GM15510 (cell line): ENCODE data around the gene ADCY7.

ENCODE experiments used
- POLR2A ChIP-seq: IDR thresholded peaks from 3 replicates; pipeline ENCODE4 v1.6.1; 2011; ENCODE audit warnings: borderline replicate concordance; ENCODE audit not compliant: insufficient read length; ENCODE audit errors: extremely low read depth

ADCY7 gene

DNA sequence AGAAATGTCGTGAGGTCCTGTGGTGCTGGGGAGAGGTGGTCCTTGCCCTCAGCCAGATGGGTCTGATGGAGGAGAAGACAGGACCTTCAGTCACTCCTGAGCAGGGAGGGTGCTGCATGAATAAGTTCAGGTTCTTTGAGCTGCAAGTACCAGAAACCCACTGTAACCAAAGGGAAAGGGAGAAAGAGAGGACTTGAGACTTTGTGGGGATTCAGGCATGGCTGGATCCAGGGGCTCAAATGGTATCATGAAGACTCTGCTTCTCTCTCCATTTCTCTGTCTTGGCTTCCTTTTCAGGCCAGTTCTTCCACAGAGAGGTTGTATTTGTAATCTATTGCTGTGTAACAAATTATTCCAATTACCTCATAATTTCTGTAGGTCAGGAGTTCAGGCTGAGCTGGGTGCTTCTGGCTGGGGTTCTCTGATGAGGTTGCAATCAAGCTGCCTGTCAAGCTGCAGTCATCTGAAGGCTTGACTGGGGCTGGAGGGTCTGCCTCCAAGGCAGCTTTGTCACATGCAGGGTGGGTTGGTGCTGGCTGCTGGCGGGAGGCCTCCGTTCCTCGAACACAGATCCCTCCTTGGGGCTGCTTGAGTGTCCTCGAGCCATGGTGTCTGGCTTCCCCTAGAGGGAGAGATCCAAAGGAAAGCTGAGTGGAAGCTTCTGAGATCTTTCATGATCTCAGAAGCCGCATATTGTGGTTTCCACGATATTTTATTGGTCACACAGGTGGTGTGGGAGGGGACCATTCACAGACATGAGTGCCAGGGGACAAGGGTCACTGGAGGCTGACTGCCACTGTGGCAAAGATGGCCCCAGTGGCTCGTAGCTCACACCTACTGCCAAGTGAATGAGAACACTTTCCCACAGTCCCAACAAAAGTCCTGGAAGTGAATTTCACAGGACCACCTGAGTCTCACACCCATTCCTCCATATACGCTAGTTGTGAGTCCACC lies 5.9 kb upstream of the ADCY7 start:
- TF ChIP-seq POLR2A: no peak

DNA sequence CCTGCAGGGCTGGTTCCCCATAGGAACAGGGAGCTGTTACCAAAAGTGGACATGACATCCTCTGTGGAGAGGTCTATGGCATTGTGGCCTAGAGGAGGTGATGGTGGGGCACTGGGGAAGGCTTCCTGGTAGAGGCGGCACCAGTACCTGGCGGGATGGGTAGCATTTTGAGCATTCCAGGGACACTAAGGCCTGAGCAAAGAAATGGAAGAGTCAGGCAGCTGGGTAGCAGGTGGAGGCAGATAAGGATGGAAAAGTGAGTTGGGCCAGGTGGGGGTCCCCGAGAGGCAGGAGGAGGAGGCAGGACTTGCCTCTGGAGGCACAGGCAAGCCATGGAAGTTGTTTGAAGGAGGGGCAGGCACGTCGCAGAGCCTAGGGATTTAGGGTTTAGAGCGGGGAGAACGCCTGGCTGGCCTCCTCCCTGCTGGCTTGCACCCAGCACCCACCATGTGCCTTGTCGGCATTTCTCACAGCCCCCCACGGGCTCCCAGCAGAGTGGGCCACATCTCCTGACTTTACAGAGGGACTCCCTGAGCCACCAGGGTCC lies 5.1 kb upstream of the ADCY7 start:
- TF ChIP-seq POLR2A: no peak

DNA sequence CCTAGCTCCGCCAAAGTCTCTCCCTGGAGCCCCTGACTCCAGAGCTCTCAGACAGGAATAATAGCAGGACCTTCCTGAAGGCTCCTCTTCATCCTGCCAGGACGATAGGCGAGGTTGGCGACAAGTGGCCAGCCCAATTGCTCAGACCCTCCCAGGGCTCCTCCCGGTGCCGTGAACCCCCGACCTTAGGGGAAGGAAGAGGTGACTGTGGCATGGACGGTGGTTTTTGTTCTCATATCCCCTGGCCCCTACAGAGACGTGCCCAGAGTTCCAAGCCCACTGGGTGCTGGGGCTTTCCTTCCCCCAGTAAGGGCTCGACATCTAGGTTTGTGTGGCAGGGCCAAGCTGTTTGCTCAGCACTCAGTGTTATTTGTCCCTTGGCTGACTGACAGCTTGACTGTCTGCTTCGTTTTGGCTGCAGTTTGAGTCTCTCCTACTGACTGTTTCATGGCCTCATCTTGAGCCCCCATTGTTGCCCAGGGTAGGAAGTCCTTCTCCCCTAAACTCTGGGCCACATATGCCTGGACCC lies 4.6 kb upstream of the ADCY7 start:
- no peak for TF ChIP-seq POLR2A

DNA sequence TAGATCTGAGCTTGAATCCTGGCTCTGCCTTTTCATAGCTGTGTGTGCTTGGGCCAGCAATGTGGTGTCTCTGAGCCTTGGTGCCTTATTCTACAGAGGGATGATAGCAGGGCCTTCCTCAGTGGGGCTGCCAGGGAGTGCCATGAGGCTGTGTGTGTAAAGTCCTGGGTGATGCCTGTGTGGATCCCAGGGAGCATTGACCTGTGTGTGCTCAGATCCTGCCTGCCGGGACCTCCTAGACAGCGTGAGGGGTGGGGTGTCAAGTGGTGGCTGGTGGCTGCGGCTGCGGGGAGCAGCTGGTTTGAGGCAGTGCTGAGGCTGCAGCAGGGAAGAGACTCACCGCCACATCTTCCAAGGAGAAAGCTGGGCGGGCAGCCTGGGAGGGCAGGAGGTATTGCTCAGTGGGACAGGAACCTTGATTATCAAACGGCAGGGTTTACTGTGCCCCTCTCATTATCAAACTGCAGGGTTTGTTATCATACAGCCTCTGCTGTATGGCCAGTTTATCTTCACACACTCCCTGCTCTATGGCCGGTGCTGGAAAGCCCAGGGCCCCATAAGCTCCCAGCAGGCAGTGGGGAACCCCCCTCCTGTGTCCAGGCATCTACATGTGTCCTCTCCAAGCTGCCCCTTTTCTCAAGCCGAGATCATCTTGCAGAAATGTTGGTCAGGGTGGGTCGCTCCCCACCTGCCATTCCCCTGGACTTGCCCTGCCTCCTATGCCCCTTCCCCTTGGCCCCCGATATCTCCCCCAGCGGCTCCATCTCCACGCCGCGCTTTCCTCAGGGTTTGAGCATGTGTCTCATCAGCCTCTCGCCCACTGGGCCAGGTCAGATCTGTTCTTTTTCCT lies 3.1 kb upstream of the ADCY7 start:
- TF ChIP-seq POLR2A: no peak

DNA sequence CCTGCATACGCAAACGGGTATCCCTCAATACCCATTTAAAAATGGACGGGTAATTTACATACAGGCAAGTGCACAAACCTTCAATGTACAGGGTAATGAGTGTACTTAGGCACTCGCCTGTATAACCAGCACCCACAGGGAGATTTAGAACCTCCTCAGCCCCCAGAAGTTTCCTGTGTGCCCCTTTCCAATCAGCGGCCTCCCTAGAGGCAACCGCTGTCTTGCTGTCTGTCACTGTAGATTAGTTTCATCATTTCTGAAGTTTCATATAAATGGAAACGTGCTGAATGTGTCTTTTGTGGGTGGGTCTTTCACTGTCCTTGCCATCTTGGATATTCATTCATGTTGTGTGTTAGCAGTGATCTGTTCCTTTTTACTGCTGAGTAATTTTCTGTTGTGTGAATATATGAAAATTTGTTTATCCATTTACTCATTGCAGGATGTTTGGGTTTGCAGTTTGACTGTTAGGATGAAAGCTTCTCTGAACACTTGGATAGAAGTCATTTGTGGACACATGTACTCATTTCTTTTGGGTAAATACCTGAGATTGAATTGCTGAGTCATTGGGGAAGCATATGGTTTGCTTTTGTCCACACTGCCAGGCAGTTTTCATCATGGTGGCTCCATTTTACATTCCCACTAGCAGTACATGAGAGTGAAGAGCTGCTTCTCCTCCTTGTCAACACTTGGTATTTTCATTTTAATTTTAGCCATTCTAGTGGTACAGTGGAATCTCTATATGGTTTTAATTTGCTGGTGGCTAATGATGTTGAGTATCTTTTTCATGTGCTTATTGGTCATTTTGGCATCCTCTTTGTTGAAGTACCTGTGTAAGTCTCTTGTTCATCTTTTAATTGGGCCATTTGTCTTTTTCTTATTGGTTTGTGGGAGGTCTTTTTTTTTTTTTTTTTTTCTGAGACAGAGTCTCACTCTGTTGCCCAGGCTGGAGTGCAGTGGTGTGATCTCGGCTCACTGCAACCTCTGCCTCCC lies 2.1 kb upstream of the ADCY7 start:
- TF ChIP-seq POLR2A: no peak

DNA sequence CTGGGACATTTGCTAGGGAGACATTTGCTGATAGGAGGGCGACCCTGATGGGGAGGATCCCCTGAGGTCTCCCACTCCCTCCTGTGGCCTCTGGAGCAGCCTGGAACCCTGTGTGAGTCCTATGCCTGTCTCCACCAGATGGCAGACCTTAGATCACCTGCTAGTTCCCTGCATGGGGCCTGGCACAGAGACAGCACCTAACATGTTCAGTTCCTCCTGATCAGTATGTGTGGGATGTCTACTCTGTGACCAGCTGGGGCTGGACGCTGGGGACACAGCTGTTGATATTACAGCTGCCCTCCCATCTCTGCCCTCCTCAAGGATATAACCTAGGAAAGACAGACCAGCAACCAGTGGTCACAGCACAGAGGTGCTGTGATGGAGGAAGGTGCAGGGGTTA lies 1.1 kb upstream of the ADCY7 start:
- no peak for TF ChIP-seq POLR2A

DNA sequence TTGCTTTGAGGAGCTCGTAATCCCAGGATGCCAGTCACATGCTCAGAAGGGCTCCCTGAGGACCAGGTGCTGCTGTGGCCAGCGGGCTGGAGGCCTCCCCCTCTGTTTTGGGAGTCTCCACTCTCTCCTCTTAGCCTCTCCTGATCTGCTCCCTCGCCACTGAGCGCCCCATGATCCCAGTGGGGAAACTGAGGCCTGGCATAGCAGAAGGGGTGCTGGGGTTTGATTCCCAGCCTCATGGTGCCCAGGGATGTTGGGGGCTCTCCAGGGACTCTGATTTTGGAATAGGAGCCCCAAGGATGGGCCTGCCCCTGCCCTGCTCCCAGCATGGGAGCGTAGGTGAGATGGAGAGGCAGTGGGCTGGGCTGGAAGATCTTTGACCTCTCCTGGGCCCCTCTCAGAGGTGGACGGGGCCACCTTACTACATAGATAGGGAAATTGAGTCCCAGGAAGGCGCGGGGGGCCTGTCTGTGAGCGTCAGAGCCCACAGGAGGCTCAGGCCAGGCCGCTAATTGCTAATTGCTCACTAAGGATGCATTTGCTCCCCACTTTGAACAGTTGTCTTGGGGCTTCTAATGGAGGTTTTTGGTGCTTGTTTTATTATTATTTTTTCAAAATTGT lies 525 bp upstream of the ADCY7 start:
- TF ChIP-seq POLR2A: no peak

DNA sequence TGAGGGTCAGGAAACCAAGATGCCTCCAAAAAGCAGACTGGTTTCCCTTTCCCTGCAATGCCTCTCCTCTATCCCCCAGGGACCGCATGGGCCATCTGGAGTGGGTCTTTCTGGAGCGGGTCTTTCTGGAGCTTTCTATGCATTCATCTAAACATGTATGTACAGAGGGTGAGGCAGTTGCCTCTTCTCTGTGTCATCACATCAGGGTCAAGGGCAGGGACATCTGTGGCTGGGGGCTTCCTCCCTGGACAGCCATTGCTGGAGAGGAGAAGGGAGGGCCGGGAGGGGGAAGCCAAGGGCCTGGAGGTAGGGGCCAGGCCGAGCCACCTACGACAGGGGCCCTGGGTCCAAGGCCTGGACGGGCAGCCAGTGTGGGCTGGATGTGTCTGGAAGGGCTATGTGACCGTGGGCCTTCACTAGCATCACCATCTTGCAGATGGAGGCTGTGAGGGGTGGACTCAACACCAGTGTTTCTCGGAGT lies 840 bp downstream of the ADCY7 start:
- TF ChIP-seq POLR2A: no peak

DNA sequence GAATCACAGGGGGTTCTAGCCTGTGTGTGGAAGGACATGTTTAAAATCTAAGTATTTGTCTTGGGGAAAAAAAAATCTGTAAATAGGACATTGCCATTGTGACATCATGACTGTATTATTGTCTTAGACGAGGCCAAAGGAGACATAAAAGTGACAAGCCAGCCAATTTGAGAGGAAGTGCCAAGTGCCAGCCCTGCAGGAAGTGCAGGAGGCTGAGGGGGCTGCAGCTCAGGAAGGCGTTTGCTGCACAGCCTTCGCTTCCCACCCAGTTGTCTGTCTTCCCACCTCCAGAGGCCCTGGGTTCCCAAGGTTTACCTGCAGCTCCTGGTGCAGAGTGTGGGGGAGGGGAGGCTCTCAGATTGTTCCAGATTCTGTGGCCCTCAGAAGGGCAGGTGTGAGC lies 1.3 kb downstream of the ADCY7 start:
- no peak for TF ChIP-seq POLR2A

DNA sequence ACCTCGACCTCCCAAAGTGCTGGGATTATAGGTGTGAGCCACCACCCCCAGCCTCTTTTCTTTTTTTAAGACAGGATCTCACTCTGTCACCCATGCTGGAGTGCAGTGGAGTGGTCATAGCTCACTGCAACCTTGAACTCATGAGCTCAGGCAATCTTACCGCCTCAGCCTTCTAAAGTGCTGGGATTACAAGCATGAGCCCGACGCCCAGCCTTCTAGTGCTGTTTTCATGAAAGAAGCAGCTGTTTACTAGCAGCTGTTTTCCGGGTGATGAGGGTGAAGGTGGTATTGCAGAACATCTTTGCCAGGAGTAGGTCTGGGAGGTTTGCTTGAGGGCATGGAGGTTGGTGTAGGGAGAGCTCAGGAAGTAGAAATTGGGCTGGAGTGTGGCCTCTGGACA lies 2.0 kb downstream of the ADCY7 start:
- no peak for TF ChIP-seq POLR2A

DNA sequence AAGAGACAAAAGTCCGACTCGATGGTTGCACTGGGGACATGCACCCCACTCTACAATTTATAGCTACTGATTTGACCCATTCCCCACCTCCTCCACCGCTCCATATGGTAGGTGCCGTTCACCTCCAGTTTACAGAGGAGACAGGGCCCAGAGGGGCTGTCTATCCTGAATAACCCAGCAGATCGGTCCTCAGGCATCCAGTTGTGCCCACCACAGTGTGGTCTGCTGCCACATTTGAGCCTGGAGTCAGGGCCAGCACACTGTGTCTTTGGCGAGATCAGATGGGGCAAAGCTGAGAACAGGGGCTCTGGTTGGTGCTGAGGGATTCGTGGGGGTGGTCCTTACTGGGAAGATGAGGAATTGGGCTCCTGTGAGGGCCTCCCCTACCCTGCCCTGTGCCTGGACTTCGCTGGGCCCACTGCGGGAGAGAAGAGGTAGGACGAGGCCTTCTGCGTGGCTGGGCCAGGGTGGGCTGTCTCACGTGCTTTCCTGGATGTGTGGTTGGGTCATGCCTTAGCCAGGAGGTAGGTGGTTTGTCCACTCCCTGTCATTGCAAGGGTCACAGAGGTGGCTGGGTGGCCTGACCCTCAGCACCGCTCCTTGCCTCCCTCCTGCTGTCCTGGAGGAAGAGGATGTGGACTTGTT lies 2.8 kb downstream of the ADCY7 start:
- no peak for TF ChIP-seq POLR2A

DNA sequence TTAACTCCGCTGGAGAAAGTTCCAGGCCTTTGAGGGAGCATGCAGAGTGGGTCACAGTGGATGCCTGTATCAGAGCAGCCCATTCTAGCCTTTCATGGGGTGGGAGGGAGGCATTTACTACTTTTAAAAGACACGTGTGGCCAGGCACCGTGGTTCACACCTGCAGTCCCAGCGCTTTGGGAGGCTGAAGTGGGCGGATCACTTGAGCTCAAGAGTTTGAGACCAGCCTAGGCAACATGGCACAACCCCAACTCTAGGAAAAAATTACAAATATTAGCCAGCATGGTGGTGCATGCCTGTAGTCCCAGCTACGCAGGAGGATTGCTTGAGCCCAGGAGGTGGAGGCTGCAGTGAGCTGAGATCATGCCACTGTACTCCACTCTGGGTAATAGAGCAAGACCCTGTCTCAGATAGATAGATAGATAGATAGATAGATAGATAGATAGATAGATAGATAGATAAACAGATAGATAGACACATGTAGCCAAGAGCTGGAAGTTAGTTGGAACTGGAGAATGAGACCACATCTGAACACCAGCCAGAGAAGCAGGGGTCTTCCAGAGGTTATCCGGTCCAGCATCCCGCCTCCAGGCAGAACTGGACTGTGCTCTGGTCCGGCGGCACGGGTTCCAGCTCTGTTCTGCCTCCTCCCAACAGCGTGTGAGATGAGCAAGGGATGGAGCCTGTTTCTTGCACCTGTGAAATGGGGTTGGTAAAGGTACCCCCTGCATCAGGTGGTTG lies 3.6 kb downstream of the ADCY7 start:
- TF ChIP-seq POLR2A: no peak
